ENCODE measurements around the gene SH2D4B.

DNA sequence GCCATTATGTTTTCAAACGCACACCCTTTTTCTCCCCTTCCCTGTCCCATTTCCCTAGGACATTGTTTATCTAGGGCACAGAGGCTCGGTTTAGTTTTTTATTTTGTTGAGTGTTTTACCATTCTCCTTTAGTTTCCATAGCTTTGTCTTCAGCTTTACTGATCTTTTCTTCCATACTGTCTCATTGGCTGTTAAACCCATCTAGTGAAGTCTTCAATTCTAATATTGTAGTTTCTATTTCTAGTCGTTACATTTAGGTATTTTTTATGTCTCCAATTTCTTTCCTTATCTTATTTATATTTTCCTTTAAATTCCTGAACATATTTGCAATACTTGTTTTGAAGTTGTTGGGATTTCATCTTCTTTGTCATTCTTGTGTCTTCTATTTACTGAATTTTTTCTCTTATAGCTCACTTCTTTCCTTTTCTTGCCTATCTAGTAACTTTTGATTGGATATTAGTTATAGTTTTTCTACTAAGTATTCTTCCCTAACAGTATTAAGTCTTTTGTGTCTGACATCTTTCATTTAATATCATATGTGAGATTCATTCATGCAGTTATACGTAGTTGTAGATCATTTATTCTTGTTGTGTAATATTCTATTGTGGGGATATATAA lies 41.0 kb upstream of the SH2D4B start:
- TF ChIP-seq, protein P1, sequence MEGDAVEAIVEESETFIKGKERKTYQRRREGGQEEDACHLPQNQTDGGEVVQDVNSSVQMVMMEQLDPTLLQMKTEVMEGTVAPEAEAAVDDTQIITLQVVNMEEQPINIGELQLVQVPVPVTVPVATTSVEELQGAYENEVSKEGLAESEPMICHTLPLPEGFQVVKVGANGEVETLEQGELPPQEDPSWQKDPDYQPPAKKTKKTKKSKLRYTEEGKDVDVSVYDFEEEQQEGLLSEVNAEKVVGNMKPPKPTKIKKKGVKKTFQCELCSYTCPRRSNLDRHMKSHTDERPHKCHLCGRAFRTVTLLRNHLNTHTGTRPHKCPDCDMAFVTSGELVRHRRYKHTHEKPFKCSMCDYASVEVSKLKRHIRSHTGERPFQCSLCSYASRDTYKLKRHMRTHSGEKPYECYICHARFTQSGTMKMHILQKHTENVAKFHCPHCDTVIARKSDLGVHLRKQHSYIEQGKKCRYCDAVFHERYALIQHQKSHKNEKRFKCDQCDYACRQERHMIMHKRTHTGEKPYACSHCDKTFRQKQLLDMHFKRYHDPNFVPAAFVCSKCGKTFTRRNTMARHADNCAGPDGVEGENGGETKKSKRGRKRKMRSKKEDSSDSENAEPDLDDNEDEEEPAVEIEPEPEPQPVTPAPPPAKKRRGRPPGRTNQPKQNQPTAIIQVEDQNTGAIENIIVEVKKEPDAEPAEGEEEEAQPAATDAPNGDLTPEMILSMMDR (IDR thresholded peaks at IDR 0.05): peak in 1 of 6 experiments; percentile 1
- TF ChIP-seq POLR2A (IDR thresholded peaks at IDR 0.05): no peak

All from esophagus squamous epithelium (tissue), 4 donors.